SK-N-SH (cell line): ENCODE data around the gene ZNF532. TPM values are rescaled to one million over a fixed set of nuclear protein-coding genes. Genes with fewer than 3 reads are reported as not detected.

Source experiments
- CTCF ChIA-PET: fragments of 300-600, 350-600 bp; formaldehyde crosslinking; extraction: SDS; loops from one replicate; lab custom pipeline; 2021; lab: Yijun Ruan, JAX
- POLR2A ChIA-PET: fragments of 350-600 bp; sonication (Branson Sonifier 250); formaldehyde crosslinking; extraction: SDS; loops from one replicate; lab custom pipeline; 2020; ENCODE audit warnings: antibody characterized with exemption, inconsistent platforms; lab: Yijun Ruan, JAX
- DNase-seq: peaks from one replicate; pipeline ENCODE4 v3.0.0; 2012
- H2AFZ ChIP-seq: fragments of 200-600 bp; sonication (generic); 2 replicates; pipeline ENCODE4 v1.8.1; 2016; ENCODE audit warnings: antibody characterized with exemption, mild to moderate bottlenecking, low read depth
- H3F3A ChIP-seq: fragments of 200-600 bp; sonication (generic); replicated peaks from 2 replicates; pipeline ENCODE3; 2016; ENCODE audit warnings: antibody characterized with exemption, mild to moderate bottlenecking; ENCODE audit not compliant: insufficient read depth
- H3K27ac ChIP-seq, 2 experiments: fragments of 200-500 bp in 1 of 2; fragments of 200-600 bp in 1 of 2; sonication (Bioruptor generic) in 1 of 2; sonication (generic), shearing (Covaris generic) in 1 of 2; 2 replicates each; pipeline versions ENCODE4 v1.5.1 to v1.6.1; 2014 to 2016; ENCODE audit warnings: low read depth in 2 of 2, inconsistent platforms in 1 of 2, low read length in 1 of 2, mild to moderate bottlenecking in 1 of 2, mixed read lengths in 1 of 2
- H3K27me3 ChIP-seq: fragments of 200-600 bp; sonication (generic), shearing (Covaris generic); 2 replicates; pipeline ENCODE4 v1.6.1; 2016; ENCODE audit warnings: mixed run types; ENCODE audit not compliant: insufficient read depth
- H3K36me3 ChIP-seq, 2 experiments: fragments of 200-500 bp in 1 of 2; fragments of 200-600 bp in 1 of 2; sonication (Bioruptor generic) in 1 of 2; sonication (generic) in 1 of 2; replicated peaks in 1 of 2; 2 replicates each; pipeline versions ENCODE3 to v1.5.1; 2014 to 2016; ENCODE audit warnings: low read length in 1 of 2, mild to moderate bottlenecking in 1 of 2; ENCODE audit not compliant: insufficient read depth in 2 of 2, control insufficient read depth in 1 of 2
- H3K4me1 ChIP-seq, 2 experiments: fragments of 200-500 bp in 1 of 2; fragments of 200-600 bp in 1 of 2; sonication (Bioruptor generic) in 1 of 2; sonication (generic), shearing (Covaris generic) in 1 of 2; 2 replicates each; pipeline versions ENCODE4 v1.5.1 to v1.6.1; 2014 to 2016; ENCODE audit warnings: low read depth in 1 of 2, low read length in 1 of 2, mixed run types in 1 of 2; ENCODE audit not compliant: insufficient read depth in 2 of 2, control insufficient read depth in 1 of 2
- H3K4me2 ChIP-seq: fragments of 200-600 bp; sonication (generic), shearing (Covaris generic); 2 replicates; pipeline ENCODE4 v1.6.1; 2017; ENCODE audit warnings: mixed run types
- H3K4me3 ChIP-seq, 2 experiments: fragments of 200-500 bp in 1 of 2; fragments of 200-600 bp in 1 of 2; sonication (Bioruptor generic) in 1 of 2; sonication (generic), shearing (Covaris generic) in 1 of 2; 2 replicates each; pipeline versions ENCODE4 v1.5.1 to v1.8.1; 2014 to 2016; ENCODE audit warnings: low read depth in 2 of 2, inconsistent platforms in 1 of 2, low read length in 1 of 2, mild to moderate bottlenecking in 1 of 2, mixed read lengths in 1 of 2, moderate library complexity in 1 of 2
- H3K79me2 ChIP-seq: fragments of 200-600 bp; sonication (generic); 2 replicates; pipeline ENCODE4 v1.8.1; 2017; ENCODE audit warnings: mild to moderate bottlenecking; ENCODE audit not compliant: insufficient read depth
- H3K9ac ChIP-seq: fragments of 200-600 bp; sonication (generic); 2 replicates; pipeline ENCODE4 v1.6.1; 2017; ENCODE audit warnings: mixed run types
- H3K9me2 ChIP-seq: fragments of 200-600 bp; sonication (generic); 2 replicates; pipeline ENCODE4 v1.6.1; 2017; ENCODE audit warnings: mixed run types
- H3K9me3 ChIP-seq: fragments of 200-600 bp; sonication (generic); 2 replicates; pipeline ENCODE4 v1.6.1; 2017; ENCODE audit warnings: mixed run types, mild to moderate bottlenecking, moderate library complexity
- H4K20me1 ChIP-seq: fragments of 200-600 bp; sonication (generic); 2 replicates; pipeline ENCODE4 v1.6.1; 2017; ENCODE audit warnings: mild to moderate bottlenecking, mixed run types; ENCODE audit not compliant: insufficient read depth
- CHD2 ChIP-seq: fragments of 150-350 bp; IDR thresholded peaks from 2 replicates; pipeline ENCODE4 v1.6.1; 2018; ENCODE audit warnings: low read length; ENCODE audit not compliant: partially characterized antibody
- ELF1 ChIP-seq: IDR thresholded peaks from 2 replicates; pipeline ENCODE4 v1.4.0; 2012
- EP300 ChIP-seq, 2 experiments: IDR thresholded peaks; 2 replicates each; pipeline versions ENCODE4 v1.4.0 to v1.6.1; 2012; ENCODE audit warnings: borderline replicate concordance in 1 of 2, low read depth in 1 of 2, low read length in 1 of 2
- EZH2phosphoT487 ChIP-seq: fragments of 200-600 bp; sonication (generic); IDR thresholded peaks from 2 replicates; pipeline ENCODE4 v1.6.1; 2017; ENCODE audit warnings: low read depth, mixed run types, mild to moderate bottlenecking, antibody characterized with exemption, moderate library complexity, borderline replicate concordance
- FOSL2 ChIP-seq: IDR thresholded peaks from 2 replicates; pipeline ENCODE4 v1.4.0; 2012; ENCODE audit warnings: low read depth, mild to moderate bottlenecking, moderate library complexity, borderline replicate concordance
- GATA2 ChIP-seq: sonication (generic); formaldehyde crosslinking; IDR thresholded peaks from 2 replicates; pipeline ENCODE4 v1.5.0; 2020; ENCODE audit warnings: mild to moderate bottlenecking, missing genetic modification reagents
- JUND ChIP-seq: IDR thresholded peaks from 2 replicates; pipeline ENCODE4 v1.4.0; 2012
- NRF1 ChIP-seq: IDR thresholded peaks from 2 replicates; pipeline ENCODE4 v1.6.1; 2012; ENCODE audit warnings: low read depth, mild to moderate bottlenecking, low read length
- POLR2AphosphoS5 ChIP-seq: IDR thresholded peaks from 2 replicates; pipeline ENCODE4 v1.6.1; 2012; ENCODE audit warnings: low read depth, low read length
- RAD21 ChIP-seq: IDR thresholded peaks from 2 replicates; pipeline ENCODE4 v1.6.1; 2012; ENCODE audit warnings: mild to moderate bottlenecking, low read length
- RFX5 ChIP-seq: IDR thresholded peaks from 2 replicates; pipeline ENCODE4 v1.6.1; 2012; ENCODE audit warnings: mild to moderate bottlenecking, improper control_type of control experiment, low read length
- RXRA ChIP-seq: IDR thresholded peaks from 2 replicates; pipeline ENCODE4 v1.4.0; 2012; ENCODE audit warnings: low read depth, mild to moderate bottlenecking, borderline replicate concordance
- SIN3A ChIP-seq: IDR thresholded peaks from 2 replicates; pipeline ENCODE4 v1.6.1; 2012; ENCODE audit warnings: low read depth, mild to moderate bottlenecking, low read length, moderate library complexity, borderline replicate concordance
- SMC3 ChIP-seq: IDR thresholded peaks from 2 replicates; pipeline ENCODE4 v1.6.1; 2012; ENCODE audit warnings: low read depth, low read length, improper control_type of control experiment
- TEAD4 ChIP-seq: IDR thresholded peaks from 2 replicates; pipeline ENCODE4 v1.4.0; 2012; ENCODE audit warnings: mild to moderate bottlenecking, borderline replicate concordance; ENCODE audit not compliant: insufficient read depth
- WGBS: methylation state at CpG from one replicate; pipeline ENCODE4 v1.1.6; 2017; ENCODE audit warnings: low lambda C conversion rate; 5-methylcytosine and 5-hydroxymethylcytosine counted together
- polyA plus RNA-seq, 3 experiments: library from polyadenylated mRNA; depleted of rRNA; stranded (reverse); fragments of >200 nt; gene quantifications; 2 replicates each; pipeline ENCODE4 v1.2.3, GENCODE V29; 2012
- TF ChIP-seq, protein P1 (sequence below): IDR thresholded peaks from 2 replicates; pipeline ENCODE4 v1.4.0; 2012; ENCODE audit warnings: low read depth, borderline replicate concordance
- TF ChIP-seq, protein P2 (sequence below): IDR thresholded peaks from 2 replicates; pipeline ENCODE4 v1.4.0; 2012; ENCODE audit warnings: low read depth
- TF ChIP-seq, protein P3 (sequence below): fragments of 200-600 bp; sonication (generic); IDR thresholded peaks from 2 replicates; pipeline ENCODE4 v1.6.1; 2017; ENCODE audit warnings: antibody characterized with exemption, mild to moderate bottlenecking, moderate library complexity

The ZNF532 gene
- polyA plus RNA-seq, 1 of the 3 experiments (the other 2 are of a cell fraction) = 34.7 TPM

DNA sequence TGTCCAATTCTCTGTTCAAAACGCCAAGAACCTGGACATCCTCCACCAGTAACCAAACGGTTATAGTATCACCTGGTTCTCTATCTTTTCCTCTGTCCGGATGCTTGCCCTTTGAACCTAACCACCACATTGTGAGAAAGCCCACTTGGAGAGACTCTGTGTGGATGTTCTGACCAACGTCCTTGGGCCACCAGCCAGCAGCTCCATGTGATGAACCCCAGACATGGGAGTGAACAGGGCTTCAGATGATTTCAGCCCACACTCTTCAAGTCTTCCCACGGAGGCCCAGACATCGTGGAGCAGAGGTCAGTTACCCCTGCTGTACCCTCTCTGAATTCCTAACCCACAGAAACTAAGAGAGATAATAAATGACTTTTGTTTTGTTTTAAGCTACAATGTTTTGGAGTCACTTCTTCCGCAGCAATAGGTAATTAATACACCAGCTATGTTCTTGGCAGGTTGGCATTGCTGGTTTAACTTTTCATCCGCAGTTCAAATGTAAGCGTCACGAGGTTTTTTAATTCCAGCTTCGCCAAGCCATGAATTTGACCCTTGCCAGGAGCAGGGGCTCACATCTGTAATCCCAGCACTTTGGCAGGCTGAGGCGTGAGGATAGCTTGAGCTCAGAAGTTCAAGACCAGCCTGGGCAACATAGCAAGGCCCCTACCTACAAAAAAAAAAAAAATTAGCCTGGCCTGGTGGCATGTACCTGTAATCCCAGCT lies 36.1 kb upstream of the ZNF532 start:
- no peak overlapping the region for H3K27ac ChIP-seq
- no peak overlapping the region for H3K4me2 ChIP-seq
- no peak overlapping the region for H3K9ac ChIP-seq
- no peaks in the 10 kb centered on the region for H3K4me1 ChIP-seq
- POLR2A ChIA-PET = interaction anchor here (0.6 to 0.8 kb wide), 2 partner anchors 27 to 36 kb away, joined by 3 to 4 read pairs; partner anchors contain the start of gene ZNF532
- H4K20me1 ChIP-seq = no peaks in the 10 kb centered on the region
- no peak for DNase-seq
- no peaks in the 10 kb centered on the region for H3K9me2 ChIP-seq
- WGBS = 86% methylated on average over 12 of the region's 12 CpGs
- H2AFZ ChIP-seq = no peak overlapping the region
- no peaks in the 10 kb centered on the region for H3K79me2 ChIP-seq
- no peaks in the 10 kb centered on the region for H3F3A ChIP-seq
- H3K36me3 ChIP-seq = no peaks in the 10 kb centered on the region
- CTCF ChIA-PET = no interaction called here
- TF ChIP-seq CHD2 = no peak
- no peak for TF ChIP-seq JUND
- no peak for TF ChIP-seq EP300 (IDR thresholded peaks at IDR 0.05; ENCODE audit: borderline replicate concordance in 1 of 2, low read depth in 1 of 2, low read length in 1 of 2)
- no peak for TF ChIP-seq ELF1
- TF ChIP-seq, protein P1, sequence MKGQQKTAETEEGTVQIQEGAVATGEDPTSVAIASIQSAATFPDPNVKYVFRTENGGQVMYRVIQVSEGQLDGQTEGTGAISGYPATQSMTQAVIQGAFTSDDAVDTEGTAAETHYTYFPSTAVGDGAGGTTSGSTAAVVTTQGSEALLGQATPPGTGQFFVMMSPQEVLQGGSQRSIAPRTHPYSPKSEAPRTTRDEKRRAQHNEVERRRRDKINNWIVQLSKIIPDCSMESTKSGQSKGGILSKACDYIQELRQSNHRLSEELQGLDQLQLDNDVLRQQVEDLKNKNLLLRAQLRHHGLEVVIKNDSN = no peak
- TF ChIP-seq RXRA = no peak
- TF ChIP-seq POLR2AphosphoS5 = no peak
- TF ChIP-seq SMC3 = no peak
- TF ChIP-seq RAD21 = no peak
- no peak for TF ChIP-seq EZH2phosphoT487
- no peak for TF ChIP-seq NRF1
- H3K4me3 ChIP-seq = no peak overlapping the region
- no peaks in the 10 kb centered on the region for H3K27me3 ChIP-seq
- H3K9me3 ChIP-seq = no peaks in the 10 kb centered on the region

DNA sequence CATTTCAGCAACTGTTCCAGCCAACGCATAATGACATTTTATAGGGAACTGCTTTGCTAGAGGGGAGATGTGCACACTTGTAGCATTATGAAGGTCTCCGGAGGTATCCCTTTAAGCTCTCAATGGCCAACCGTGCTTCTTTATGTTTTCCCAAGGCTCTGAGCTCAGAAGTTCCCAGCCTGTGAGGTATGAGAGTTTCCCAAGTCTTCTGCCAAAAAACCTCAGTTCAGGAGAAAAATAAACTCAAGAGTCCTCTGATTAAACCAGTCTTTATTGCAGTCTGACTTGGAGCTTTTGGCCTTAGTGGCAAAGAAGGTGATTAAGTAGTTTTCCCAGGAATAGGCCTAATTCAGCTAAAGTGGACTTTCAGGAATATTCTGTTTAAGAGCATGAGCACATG lies 35.4 kb upstream of the ZNF532 start:
- DNase-seq = no peak
- TF ChIP-seq SMC3 (no peak), FOSL2 (no peak), CHD2 (no peak), RFX5 (no peak), EP300 (IDR thresholded peaks at IDR 0.05; ENCODE audit: borderline replicate concordance in 1 of 2, low read depth in 1 of 2, low read length in 1 of 2) (no peak), GATA2 (CRISPR knock-in tag) (no peak), POLR2AphosphoS5 (no peak), TEAD4 (no peak), SIN3A (no peak)
- TF ChIP-seq, protein P2, sequence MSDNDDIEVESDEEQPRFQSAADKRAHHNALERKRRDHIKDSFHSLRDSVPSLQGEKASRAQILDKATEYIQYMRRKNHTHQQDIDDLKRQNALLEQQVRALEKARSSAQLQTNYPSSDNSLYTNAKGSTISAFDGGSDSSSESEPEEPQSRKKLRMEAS = no peak
- TF ChIP-seq, protein P3, sequence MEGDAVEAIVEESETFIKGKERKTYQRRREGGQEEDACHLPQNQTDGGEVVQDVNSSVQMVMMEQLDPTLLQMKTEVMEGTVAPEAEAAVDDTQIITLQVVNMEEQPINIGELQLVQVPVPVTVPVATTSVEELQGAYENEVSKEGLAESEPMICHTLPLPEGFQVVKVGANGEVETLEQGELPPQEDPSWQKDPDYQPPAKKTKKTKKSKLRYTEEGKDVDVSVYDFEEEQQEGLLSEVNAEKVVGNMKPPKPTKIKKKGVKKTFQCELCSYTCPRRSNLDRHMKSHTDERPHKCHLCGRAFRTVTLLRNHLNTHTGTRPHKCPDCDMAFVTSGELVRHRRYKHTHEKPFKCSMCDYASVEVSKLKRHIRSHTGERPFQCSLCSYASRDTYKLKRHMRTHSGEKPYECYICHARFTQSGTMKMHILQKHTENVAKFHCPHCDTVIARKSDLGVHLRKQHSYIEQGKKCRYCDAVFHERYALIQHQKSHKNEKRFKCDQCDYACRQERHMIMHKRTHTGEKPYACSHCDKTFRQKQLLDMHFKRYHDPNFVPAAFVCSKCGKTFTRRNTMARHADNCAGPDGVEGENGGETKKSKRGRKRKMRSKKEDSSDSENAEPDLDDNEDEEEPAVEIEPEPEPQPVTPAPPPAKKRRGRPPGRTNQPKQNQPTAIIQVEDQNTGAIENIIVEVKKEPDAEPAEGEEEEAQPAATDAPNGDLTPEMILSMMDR = no peak
- Histone ChIP-seq H3K79me2 (no peaks in the 10 kb centered on the region), H3K4me1 (no peaks in the 10 kb centered on the region), H4K20me1 (no peaks in the 10 kb centered on the region), H3K9ac (no peak overlapping the region), H3K27me3 (no peaks in the 10 kb centered on the region), H3K9me2 (no peaks in the 10 kb centered on the region), H3K36me3 (no peaks in the 10 kb centered on the region), H3K9me3 (no peaks in the 10 kb centered on the region), H3F3A (no peaks in the 10 kb centered on the region), H3K4me2 (no peak overlapping the region), H2AFZ (no peak overlapping the region), H3K4me3 (no peak overlapping the region), H3K27ac (no peak overlapping the region)
- ChIA-PET POLR2A (interaction anchor here (0.6 to 0.8 kb wide), 2 partner anchors 27 to 35 kb away, joined by 3 to 4 read pairs; partner anchors contain the start of gene ZNF532), CTCF (no interaction called here)
- WGBS = 91% methylated on average over 3 of the region's 3 CpGs
